Fibroblast of skin of right biceps (primary cell): ENCODE data around the gene CDCA5.
"Not testable (repeated sequence)": the region's sequence is repeated elsewhere in the genome, so short reads cannot be mapped to it uniquely, and the experiment has no call there.

Experiments
- DNase-seq: peaks from one replicate; pipeline ENCODE4 v3.0.0-alpha.2; 2013

The CDCA5 gene

DNA sequence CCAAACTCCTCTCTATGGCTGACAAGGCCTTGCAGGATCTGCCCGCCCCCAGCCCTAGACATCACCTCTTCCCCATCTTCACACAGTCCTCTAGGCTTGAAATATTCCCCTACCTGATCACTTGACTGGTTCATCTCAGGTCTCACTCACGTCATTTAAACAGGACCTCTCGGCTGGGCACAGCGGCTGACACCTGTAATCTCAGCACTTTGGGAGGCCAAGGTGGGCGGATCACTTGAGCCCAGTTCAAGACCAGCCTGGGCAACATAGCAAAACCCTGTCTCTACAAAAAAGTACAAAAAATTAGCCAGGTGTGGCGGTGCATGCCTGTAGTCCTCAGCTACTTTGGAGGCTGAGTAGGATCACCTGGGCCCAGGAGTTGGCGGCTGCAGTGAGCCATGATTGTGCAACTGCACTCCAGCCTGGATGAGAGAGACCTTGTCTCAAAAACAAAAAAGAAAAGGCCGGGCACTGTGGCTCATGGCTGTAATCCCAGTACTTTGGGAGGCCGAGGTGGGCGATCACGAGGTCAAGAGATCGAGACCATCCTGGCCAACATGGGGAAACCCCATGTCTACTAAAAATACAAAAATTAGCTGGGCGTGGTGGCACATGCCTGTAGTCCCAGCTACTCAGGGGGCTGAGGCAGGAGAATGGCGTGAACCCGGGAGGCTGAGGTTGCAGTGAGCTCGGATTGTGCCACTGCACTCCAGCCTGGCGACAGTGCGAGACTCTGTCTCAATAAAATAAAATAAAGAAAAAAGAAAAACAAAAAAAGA, 35.2 kb upstream of the CDCA5 start:
- not testable (repeated sequence) for DNase-seq

DNA sequence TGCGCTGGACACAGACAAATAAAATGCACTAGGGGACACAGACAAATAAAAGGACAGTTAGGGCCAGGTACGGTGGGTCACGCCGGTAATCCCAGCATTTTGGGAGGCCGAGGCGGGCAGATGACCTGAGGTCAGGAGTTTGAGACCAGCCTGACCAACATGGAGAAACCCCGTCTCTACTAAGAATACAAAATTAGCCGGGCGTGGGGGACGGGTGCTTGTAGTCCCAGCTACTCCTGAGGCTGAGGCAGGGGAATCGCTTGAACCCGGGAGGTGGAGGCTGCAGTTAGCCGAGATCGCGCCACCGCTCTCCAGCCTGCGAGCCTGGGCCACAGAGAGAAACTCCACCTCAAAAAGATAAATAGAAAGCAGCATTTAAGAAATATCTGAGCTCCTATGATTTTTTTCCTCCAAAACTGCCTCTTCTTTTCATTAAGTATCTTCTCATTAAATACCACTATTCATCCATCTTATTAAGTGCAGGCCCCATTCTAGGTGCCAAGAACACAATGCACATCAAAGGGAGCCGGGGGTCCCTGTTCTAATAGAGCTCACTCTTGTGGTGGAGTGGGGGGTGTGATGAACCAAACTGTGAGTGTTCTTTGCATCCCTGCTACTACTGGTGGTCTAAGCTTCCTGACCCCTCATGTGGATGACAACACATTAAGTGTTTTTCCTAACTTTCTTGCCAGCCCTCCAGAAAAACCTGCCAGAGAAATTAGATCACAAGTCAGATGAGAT, 34.4 kb upstream of the CDCA5 start:
- DNase-seq: no peak

DNA sequence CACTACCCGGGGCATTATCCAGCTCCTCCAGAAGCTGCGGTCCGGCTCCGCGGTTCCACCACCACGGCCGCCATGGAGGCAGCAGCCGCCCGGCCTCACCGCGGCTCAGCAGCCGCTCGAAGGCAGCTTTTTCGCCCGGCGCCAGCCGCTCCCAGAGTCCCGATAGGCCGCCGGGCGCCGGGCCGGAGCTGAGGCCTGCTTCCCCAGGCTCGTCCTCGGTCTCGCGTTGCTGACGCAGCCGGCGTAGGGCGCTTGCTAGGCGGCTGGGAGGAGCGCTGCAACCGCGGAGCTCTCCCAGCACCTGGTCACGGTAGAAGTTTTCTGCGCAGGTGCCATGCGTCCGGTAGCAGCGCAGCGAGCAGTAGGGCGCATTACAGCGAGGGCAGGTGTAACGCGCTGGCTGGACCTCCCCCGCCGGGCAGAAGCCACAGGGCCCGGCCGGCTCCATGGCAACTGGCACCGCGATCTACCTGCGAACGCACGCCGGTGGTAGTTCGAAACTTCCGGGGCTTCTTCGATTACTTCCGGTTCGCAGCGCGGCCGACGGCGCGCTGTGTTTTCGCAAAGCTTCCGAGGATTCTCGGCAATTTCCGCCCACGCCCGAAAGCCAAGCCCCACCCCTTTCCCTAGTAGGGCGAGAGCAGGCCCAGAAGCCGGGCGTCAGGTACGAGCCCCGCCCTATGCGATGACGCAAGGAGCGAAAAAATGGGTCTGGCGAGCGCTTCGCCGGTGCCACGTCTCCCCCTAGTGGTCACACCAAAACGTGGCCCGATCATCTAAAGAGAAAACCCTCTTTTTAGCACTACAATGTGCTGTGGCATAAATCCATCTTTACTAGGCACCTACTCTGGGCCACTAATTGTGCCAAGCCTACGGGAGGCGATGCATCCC, 33.6 kb upstream of the CDCA5 start, which contains the start of gene ZNHIT2:
TSS of gene ZNHIT2 (minus strand) at position 496 of the 891 bp plus-strand sequence. CDS start at position 448, 48 bp downstream.
- DNase-seq: peak; percentile 98

DNA sequence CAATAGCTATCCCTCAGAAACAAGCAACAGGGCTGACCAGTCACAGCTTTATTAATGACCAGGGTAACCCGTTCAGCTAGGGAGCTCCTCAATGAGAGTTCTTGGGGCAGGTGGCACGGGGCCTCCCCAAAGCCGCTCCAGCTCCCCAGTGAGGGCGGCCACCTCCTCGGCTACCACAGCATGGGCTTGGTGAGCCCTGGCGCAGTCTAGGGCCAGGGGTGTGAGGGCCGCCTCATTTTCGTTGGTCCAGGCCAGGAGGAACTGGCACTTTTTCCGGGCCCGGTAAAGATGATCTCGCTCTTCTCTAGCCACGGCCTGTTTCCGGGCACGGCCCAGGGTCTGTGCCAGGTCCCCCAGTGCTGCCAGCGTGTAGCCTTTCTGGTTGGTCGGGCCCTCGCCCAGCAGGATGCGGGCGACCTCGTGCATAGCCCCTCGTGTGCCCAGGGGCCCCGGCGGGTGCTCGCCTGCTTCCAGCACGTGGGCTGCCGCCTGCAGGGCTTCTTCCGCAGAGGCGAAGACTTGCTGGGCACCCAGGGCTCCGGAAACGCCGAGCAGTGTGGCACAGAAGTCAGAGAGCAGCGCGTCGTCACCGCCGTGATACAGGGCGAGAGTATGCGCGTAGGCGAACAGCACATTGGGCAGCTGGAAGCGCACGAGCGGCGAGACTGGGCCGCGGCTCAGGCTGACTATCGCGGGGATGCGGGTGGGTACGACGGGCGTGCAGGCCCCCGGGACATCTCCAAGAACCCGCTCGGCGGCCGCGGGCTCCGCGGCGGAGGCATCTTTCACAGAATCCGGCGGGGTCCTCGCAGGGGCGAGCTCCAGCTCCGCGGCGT, 32.7 kb upstream of the CDCA5 start:
- DNase-seq: peak; percentile 33

DNA sequence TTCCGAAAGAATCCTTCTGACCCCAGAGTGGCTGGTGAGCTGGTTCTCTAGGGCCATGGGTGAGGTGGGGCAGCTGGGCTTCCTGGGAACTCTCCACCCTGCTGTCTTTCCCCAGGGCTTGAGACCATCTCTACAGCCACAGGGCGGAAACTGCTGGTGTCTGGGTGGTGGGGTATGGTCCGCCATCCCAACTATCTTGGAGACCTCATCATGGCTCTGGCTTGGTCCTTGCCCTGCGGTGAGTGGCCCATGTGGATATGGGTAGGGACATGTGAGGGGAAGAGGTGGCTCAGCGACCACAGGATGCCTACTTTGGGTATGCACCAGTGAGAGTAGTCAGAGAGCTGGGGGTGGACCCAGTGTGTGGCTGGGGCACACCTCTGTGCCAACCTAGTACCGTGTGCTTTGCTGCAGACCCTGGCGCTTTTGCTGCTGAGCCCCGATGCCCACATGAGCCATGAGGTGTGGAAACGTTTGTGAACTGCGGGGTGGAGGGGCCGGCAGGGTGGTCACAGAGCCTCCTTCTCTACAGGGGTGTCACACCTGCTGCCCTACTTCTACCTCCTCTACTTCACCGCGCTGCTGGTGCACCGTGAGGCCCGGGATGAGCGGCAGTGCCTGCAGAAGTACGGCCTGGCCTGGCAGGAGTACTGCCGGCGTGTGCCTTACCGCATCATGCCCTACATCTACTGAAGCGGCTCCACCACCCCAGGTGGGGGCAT, 31.7 kb upstream of the CDCA5 start:
- DNase-seq: no peak

DNA sequence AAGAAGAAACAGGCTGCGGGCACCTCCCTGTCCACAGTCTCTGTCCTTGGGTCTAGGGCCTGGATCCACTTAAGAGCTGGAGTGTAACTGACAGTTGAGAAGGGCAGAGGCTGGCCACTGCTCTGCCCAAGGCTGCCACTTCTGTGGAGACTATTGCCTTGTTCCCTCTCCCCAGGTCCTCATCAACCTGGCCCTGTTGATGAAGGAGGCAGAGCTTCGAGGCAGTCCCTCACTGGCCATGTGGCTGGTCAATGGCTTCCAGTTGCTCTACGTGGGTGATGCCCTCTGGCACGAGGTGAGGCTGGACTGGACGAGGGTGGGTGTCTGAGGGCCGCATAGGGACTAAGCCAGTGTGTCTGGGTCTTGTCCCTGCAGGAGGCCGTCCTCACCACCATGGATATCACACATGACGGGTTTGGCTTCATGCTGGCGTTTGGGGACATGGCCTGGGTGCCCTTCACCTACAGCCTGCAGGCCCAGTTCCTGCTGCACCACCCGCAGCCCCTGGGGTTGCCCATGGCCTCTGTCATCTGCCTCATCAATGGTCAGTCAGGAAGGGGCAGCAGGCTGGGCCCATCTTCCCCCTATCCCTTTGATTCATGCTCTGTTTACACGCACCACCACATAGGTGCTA, 30.8 kb upstream of the CDCA5 start:
- DNase-seq: no peak

DNA sequence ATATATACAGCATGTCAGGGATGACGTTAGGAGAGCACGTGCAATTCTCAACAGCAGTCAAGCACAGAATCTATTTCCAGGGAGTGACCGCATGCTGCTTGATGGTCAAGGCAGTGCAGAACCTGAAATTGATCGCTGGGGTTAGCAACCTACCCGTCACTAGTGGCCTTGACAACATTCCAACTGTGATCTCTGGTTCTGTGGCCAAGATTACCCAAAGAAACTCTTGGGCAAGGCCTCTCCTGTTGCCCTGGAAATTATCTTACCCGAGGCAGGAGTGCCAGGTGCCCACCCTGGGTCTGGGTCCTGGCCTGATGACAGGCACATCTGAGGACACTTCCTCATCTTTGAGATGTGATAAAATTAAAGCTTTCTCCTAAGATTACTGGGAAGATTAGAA, 30.0 kb upstream of the CDCA5 start:
- DNase-seq: no peak

DNA sequence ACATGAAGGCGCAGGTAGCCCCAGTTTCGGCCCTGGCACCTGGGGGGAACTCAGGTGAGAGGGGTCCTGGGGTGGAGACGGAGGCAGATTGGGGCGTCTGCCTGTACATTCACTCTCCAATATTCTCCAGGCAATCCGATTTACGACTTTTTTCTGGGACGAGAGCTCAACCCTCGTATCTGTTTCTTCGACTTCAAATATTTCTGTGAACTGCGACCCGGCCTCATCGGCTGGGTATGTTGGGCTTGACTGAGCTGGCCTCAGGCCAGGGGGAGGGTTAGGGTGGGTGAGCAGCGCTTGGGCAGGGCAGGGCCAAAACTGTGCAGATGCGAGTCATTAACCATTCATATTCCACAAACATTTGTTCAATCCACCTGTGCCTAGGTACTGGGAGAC, 29.5 kb upstream of the CDCA5 start:
- peak; percentile 26 for DNase-seq

DNA sequence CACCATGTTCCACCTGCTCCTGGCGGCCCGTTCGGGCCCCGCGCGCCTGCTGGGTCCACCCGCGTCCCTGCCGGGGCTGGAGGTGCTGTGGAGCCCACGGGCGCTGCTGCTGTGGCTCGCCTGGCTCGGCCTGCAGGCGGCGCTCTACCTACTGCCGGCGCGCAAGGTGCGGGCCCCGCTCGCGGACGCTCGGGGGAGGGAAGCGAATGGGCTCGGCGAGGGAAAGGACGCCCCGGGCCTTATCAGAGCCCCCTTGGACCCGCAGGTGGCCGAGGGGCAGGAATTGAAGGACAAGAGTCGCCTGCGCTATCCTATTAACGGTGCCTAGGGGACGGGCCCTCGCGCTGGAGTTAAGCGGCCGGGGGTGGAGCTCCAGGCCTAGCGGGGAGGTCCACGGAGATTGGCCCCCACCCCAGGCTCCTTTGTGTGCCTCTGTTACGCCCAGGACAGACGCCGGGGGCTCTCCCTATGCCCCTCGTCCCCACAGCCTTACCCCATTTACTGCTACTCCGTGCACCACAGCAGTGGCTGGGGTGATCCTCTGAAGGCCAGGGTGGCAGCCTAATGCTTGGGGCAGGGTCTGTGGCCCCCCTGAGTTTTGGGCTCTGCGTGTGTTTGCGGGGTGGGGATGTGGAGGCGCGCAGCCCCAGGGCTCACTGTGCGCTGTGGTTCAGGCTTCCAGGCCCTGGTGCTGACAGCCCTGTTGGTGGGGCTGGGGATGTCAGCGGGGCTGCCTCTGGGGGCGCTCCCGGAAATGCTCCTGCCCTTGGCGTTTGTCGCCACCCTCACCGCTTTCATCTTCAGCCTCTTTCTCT, 28.9 kb upstream of the CDCA5 start:
- peak; percentile 27 for DNase-seq

DNA sequence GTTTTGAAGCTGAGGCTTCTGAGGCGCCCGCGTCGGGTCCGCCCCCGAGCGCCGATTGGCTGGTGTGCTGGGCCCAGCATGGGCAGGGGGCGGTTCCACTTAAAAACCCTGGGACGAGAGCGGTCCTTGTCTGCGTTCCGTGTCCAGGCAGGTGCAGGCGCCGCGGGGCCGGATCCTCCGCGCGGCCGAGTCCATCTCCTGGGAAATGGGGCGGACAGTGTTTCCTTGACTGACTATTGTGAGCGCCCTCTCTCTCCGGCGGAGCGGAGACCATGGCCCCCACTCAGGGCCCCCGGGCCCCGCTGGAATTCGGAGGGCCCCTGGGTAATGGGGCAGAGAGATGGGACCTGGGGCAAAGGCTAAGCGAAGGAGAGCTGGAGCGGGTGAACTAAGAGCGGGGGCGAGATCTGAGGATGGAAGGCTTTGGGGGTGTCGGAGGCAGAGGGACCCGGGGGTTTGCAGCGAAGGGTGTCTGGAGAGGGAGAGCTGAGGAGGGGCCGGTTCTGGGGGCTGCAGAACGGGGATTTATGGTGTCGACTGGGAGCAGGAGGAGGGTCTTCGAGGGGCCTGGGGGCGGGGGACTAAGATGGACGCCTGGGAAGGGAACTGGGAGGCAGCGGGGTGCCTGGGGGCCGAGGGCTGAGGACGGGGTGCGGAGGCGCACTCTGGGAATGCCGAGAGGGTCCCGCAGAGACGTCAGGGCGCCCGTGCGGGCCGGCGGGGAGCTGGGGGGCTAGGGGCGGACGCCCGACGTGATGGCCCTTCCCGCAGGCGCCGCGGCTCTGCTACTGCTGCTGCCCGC, 28.1 kb upstream of the CDCA5 start, which contains the start of gene TM7SF2:
TSS of gene TM7SF2 (plus strand) at position 129 of the 802 bp plus-strand sequence. CDS start at position 273, 144 bp downstream.
- DNase-seq: peak; percentile 85

DNA sequence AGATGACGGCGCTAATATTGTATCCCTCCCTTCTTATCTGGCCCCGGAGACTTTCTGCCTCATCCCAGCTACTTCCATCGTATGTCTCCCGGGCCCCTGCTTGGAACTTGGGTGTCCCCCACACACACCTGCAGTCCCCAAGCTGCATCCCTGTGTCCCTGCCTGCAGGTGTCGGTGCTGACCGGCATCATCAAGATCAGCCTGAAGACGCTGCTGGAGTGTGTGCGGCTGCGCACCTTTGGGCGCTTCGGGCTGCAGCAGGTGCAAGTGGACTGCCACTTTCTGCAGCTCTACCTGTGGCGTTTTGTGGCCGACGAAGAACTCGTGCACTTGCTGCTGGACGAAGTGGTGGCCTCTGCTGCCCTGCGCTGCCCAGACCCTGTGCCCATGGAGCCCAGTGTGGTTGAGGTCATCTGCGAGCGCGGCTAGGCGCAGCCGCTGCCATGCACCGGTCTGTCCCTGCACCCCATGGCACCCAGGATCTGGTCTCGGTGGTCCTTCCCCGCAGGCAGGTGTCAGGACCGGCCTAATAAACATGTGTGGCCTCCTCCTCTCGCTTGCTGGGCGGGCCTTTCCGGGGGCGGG, 27.4 kb upstream of the CDCA5 start:
- DNase-seq: no peak

DNA sequence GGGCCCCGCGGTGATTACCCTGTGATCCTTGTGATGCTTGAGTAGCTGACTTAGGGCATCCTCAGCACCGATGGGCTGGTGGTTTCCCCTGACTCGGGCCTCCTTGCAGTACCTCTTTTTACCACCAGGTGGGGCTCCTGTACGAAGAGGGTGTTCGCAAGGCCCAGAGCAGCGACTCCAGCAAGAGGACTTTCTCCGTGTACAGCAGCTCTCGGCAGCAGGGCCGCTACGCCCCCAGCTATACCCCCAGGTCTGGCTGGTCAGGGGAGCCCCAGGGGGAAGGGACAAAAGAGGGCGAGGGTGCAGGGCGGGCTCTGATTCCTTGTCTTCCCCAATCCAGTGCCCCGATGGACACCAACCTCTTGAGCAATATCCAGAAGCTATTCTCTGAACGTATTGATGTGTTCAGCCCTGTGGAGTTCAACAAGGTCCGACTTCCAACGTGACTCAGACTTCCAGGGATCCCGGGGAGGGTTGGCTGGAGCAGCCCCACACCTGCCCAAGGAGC, 26.6 kb upstream of the CDCA5 start:
- peak; percentile 68 for DNase-seq

DNA sequence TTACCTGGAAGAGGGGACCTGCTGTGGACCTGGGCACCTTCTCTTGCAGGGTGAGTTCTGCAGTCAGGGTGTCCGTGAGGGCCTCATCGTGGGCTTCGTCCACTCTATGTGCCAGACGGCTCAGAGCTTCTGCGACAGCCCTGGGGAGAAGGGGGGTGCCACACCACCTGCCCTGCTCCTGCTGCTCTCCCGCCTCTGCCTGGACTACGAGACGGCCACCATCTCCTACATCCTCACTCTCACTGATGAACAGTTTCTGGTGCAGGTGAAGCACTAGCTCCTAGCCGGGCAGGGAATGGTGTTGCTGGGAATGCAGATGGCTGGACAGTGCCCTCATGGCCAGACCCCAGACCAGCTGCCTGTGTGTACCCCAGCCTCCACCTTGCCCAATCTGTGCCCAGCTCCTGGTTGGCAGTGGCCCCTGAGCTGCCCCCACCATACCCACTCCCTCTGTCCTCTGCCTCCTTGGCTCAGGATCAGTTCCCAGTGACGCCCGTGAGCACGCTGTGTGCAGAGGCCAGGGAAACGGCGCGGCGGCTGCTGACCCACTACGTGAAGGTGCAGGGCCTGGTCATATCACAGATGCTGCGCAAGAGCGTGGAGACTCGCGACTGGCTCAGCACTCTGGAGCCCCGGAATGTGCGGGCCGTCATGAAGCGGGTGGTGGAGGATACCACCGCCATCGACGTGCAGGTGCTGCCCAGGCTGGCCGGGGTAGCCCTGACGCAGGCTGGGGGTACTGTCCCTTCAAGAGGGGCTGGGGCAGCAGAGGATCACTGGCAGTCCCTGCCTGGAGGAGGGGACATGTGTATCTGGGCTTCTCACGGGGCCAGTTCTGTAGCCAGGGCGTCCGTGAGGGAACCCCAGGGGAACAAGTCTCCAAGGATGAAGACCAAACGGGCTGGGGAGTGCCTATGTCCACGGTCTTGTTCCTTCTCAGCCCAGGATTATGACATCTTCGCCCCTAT, 25.7 kb upstream of the CDCA5 start:
- no peak for DNase-seq

DNA sequence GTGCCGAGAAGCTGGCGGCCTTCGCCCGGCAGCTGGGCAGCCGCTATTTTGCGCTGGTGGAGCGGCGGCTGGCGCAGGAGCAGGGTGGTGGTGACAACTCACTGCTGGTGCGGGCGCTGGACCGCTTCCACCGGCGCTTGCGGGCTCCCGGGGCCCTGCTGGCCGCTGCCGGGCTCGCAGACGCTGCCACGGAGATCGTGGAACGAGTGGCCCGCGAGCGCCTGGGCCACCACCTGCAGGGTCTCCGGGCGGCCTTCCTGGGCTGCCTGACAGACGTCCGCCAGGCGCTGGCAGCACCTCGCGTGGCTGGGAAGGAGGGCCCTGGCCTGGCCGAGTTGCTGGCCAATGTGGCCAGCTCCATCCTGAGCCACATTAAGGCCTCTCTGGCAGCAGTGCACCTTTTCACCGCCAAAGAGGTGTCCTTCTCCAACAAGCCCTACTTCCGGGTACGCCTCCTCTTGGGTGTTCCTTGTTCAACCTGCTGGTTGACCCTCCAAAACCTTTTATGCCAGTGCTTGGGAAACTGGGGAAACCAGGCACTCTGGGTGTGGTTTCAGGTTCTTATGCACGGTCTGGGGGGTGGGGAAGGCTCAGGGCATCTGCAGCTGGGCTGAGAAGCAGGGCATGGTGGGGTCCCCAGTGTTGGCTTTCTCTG, 24.8 kb upstream of the CDCA5 start:
- DNase-seq: no peak

DNA sequence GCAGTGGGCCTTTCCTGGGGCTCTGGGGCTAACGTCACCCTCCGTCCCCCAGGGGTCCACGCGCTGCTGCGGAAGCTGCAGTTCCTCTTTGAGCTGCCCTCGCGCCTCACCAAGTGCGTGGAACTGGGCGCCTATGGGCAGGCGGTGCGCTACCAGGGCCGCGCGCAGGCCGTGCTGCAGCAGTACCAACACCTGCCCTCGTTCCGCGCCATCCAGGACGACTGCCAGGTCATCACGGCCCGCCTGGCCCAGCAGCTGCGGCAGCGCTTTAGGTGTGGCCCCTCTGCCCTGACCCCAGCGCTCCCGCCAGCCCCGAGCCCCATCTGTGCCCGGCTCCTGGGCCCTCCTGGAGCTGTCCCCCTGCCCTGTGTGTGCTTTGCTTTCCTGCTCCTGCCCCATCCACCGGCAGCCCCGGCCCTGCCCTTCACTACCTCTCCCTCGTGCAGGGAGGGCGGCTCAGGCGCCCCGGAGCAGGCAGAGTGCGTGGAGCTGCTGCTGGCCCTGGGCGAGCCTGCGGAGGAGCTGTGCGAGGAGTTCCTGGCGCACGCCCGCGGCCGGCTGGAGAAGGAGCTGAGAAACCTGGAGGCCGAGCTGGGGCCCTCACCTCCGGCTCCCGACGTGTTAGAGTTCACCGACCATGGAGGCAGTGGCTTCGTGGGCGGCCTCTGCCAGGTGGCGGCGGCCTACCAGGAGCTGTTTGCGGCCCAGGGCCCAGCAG, 24.1 kb upstream of the CDCA5 start:
- DNase-seq: no peak

DNA sequence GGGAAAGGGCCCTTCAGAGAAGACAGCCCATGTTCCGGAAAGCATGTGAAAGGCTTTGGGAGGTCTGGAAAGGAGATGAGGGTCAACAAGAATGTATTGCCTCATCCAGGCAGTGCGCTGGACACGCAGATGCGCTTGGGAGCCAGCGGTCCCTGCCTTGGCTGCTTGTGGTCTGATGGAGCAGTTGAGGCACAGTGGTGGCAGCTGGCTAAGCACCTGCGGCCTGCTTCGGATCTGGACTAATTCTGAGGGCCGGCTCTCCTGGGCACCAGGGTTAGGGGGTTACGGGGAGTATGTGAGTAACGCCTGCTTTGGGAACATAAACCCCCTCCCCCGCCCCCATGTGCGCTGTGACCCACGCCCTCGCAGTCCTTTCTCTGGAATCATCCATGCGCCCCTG, 23.2 kb upstream of the CDCA5 start:
- no peak for DNase-seq
